NCI-H2171 (cell line): ENCODE results near the gene PDGFA.

Experiments
- DNase-seq: peaks from one replicate; lab custom pipeline; 2025; lab: John Stamatoyannopoulos, UW

The PDGFA gene

GRCh38 chr7:516606-517456 lies 2.8 kb downstream of the PDGFA start:
- DNase-seq, result peak; percentile 13

GRCh38 chr7:516216-516605 lies 3.4 kb downstream of the PDGFA start:
- no peak for DNase-seq

DNA sequence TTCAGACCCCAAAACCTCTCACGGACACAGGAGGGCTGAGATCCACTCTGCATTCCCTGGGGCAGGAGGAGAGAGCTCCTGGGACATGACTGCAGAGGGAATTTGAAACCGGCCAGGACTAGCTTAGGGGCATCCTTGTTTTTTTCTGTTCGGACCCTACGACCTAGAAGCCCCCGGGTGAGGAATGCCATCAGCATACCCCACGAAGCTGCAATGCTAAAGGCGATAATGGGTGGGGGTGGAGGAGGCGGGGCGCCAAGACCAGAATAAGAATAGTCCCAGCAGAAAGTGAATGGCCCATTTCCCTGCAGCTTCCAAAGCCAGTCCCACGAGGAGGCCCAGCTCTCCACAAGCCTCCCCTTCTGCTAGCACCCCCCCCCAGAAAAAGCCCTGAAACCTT lies 4.0 kb downstream of the PDGFA start:
- DNase-seq, result no peak

- no peak for DNase-seq
Observed at GRCh38 chr7:514651-515598, 4.7 kb downstream of the PDGFA start.

DNA sequence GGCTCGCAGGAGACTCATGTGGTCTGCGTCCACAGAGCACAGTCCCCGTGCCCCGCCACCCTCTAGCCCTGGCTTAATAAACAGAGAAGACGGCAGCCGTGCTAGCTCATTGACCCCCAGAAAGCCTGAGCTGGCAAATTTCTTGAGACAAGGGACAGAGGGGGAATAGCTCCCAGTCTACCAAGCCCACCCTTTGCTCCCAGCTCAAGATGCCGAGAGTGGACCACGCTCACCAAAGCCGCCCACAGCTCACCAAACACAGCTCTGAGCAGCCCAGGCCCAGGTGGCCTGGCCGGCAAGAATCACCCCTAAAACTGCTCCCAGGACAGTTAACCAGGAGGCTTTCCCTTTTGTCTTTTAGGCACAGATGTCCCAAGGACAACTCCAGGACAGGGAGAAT lies 5.4 kb downstream of the PDGFA start:
- DNase-seq, result no peak

DNA sequence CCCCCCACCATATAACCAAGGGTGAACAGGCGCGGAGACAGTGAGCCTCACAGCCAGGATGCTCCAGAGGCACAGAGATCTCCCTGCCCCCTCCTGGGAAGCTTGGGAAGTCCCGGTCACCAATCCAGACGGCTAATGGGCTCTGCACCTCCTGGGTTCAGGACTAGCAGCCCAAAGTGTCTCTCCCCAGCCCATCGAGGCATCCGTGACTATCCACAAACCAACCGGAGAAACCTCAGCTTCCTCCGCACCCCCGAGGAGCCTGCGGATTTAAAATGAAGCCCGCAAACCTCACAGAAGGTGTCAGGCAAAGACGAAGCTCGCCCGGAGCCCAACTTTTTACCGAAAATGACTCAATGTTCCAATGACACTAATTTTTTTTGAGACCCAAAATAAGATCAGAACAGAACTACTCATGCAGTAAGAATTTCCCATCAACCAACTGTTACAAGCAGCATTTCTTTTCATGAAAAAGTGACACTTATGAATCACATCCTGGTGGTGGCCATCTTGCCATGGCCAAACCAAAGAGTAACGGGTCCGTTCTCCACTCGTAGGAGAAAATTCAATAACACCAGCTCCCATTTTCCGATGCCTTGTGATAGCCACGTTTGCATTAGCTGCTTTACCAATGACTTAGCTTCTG lies 6.0 kb downstream of the PDGFA start:
- DNase-seq, result no peak

DNA sequence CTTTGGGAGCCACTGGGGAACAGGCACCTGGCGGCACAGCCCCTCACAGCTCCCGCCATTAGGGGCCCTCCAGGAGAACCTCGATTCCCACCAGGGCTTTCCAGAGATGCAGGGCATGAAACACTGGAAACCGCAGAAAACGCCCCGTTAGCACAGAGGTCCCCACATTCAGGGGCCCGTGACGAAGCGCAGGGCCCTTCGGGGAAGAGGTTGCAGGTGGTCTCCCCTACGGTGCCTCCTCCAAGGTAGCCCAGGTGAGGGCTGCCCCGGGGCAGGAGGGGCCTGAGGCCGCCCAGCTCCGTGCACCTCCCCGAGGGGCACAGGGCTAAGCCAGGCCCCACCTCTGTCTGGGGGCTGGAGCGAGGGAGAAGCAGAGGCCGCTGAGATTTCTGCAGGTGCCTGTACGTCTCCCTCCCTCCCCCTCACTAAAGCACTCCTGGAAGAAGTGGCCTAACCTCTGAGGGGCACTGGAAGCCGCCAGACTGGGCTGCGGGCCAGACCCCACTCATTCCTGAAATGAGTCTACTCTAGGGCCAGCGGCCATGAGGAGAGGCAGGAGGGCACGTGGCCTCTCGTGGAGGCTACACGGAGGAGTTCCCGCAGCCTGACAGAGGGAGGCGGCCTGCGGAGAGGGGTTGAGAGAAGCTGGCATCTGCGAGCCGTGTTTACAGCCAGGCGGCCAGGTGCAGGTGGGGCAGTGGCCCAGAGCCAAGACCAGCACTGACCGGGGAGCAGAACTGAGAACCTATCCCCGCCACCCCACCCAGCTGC lies 6.9 kb downstream of the PDGFA start:
- no peak for DNase-seq

DNA sequence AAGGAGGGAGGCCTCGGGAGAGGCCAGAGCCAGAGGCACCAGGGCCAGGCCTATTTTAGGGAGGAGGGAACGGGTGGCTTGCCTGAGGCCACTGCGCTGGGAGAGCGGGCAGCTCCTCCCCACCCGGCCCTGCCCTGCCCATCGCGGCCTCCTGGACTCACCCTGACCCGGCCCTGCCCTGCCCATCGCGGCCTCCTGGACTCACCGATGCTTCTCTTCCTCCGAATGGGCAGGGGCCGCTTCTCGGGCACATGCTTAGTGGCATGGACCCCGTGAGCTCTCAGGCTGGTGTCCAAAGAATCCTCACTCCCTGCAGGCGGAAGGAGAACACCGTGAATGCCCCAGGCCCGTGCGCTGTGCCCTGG lies 7.5 kb downstream of the PDGFA start:
- DNase-seq, result no peak

DNA sequence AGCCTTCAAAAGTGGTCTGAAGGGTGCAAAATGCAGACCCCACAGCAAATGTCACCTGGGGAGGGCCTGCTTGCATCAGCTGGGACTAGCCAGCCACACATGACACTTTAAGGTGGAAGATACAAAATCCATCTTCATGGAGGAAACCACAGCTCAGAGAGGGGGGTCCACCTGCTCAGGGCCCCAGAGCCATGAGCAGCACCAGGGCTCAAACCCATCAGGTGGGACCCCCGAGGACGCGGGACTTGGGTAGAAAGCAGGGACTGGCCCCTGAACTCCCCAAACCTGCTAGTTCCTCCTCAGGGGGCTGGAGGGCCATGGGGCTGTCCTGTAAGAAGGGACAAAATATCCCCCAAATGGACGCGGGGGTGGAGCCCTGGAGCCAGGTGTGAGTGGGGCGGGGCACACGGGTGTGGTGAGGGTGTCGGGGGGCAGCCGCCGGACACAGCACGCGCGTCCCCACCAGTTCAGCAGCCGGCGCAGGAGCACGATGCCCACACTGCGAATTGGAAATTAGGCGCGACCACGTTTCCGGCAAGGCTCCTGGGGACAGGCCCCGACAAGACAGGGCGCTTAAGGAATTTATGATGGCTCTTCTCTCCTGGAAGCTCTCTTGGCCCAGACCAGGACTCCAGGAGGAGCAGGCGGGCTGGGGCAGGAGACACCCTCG lies 8.0 kb downstream of the PDGFA start:
- DNase-seq, result no peak

DNA sequence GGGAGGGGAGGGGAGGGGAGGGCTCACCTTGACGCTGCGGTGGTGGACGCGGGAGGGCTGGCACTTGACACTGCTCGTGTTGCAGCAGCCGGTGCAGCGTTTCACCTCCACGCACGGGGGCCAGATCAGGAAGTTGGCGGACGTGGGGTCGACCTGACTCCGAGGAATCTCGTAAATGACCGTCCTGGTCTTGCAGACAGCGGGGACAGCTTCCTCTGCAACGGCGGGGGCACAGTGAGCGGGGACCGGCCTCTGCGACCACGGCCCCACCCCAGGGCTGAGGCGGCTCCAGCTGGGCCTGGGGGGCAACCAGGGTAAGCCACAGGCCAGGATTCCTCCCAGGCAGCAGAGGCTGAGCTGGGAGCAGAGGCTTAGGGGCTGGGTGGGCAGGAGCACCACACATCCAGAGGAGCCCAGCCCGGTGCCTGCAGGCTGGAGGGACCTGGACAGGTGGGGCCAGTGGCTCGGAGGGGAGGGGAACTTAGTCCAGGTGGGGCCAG lies 8.8 kb downstream of the PDGFA start:
- DNase-seq, result no peak

DNA sequence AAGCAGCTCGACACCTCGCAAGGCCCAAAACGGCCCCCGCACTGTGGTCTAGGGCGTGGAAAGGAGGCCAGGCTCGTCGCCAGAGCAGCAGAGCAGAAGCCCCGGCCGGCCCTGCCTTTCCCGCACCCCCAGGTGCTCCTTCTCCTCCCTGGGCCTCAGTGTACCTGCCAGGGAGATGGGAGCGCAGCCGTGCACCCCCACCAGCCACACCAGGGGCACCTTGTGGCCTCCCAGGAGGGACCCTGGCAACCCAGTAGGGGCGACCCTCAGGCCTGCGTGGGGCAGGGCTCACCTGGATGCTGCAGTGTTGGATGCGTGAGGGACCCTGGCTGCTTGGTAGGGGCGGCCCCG lies 9.5 kb downstream of the PDGFA start:
- no peak for DNase-seq

DNA sequence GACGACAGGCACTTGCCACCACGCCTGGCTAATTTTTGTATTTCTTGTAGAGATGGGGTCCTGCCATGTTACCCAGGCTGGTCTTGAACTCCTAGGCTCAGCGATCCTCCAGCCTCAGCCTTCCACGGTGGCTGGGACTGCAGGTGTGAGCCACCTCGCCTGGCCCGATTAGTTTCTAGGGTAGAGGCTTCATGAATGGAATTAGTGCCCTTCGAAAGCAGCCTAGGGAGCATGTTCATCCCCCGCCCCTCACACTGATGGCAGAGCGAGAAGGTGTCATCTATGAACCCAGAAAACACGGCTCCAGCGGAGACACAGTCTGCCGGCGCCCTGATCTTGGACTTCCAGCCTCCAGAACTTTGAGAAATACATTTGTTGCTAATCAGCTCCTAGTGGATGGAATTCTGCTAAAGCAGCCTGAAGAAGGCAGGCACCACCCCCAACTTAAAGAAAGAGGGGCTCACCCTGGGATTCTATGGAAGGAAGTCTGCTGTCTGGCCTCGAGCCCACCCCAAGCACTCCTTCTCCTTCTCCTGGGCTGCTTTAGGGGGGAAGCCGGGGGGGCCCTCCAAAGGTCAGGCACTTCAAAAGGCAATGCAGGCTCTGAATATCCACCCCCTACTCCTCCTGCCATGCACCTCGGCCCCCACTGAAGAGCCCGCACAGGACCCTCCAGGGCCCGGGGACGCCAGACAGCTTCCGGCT lies 10.1 kb downstream of the PDGFA start:
- no peak for DNase-seq

- no peak for DNase-seq
Observed at GRCh38 chr7:508461-509170, 11.0 kb downstream of the PDGFA start.

DNA sequence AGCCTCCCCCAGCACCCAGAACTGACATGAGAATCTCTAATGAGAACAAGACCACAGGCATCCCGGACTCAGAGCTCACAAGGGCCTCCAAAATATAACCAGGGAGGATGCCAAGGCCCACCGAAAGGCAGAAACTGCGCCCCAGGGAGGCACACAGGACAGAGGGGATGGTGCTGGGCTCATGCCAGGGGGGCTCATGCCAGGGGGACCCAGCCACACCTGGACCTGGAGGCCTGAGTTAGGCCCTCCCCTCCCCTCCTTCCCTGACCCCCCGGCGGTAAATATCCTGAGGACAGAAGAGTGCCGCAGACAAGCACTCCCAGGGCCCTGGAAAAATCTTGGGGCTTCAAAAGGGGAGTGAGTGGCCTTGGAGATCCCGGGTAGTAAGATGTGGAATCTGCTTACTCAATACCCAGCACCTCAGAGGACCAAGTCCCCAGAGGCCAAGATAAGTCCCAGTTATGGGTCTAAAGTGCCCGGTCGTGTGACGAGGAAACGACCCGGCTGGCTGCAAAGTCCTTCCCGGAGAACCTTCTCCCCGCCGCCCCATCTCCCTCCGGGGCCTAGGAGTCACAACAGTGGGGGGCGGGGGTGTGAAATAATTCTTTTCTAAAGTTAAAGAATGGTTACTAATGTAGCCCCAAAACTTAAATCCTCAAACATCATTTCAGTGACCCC lies 11.9 kb downstream of the PDGFA start:
- DNase-seq, result no peak

- DNase-seq, result no peak
Observed at GRCh38 chr7:506921-507622, 12.6 kb downstream of the PDGFA start.

- DNase-seq, result no peak
Observed at GRCh38 chr7:506391-506831, 13.2 kb downstream of the PDGFA start.

DNA sequence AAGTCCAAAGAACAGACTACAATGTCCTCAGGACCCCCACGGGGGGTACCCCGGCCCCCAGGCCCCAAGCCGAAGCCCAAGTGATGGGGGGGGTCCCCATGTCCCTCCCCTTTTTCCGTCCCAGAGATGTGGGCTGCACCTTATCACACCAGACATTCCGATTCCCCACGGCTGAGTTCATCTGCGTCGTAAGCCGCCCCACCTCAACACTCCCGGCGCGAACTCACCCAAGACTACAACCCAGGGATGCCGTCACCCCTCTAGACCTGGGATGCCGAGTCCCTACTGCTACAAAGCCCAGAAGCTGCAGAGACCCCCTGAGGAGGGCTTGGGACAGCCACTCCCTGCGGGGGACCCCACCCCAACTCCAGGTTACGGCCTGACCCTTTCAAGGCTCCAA lies 14.5 kb downstream of the PDGFA start:
- DNase-seq, result no peak

- no peak for DNase-seq
Observed at GRCh38 chr7:504221-505111, 15.2 kb downstream of the PDGFA start.
